TTC549 (cell line): ENCODE results near the gene KCNH3.

ENCODE experiments used
- FAIRE-seq: peaks from 2 replicates; lab custom pipeline; 2012; peaks lifted over from hg19 to GRCh38; lab: Jason Lieb, UNC

Gene KCNH3

DNA sequence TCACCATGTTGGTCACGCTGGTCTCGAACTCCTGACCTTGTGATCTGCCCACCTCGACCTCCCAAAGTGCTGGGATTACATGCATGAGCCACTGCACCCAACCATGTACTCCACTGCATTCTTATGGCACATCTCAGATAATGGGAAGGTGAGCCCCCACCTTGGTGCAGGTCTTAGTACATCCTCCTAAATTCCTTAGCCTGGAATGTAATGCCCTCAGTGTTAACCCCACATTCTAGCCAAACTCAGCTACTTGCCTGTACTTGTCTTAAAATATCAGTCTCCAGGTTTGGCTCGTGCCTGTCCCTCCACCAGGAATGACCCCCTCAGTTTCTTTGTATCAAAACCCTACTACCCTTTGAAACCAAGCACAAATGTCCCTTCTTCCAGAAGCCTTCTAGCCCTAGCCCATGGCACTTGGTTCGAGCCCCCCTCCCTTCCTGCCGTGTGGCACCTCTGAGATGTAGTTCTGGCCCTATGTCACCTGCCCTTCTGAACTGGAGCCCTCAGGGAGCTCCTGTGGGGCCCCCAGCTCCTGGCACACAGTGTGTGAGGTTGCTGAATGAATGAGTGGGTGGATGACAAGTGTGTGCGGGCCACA lies 8.4 kb downstream of the KCNH3 start:
- FAIRE-seq: no peak

DNA sequence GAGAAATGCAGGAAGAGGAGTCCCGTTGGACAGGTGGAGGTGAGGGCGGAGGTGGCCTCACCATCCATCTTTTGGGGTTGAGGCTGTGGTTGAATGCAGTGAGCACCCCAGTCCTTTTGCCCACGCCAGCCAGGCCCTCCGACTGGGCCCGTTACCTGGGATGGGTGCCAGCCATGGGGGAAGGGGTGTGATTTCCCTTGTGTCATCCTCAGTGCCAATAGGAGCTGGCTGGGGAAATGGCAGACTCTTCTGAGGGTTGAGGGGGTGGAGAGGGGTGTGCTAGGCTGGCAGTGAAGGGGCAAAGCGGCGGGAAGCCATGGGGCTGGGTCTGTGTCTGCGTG lies 9.6 kb downstream of the KCNH3 start:
- no peak for FAIRE-seq

DNA sequence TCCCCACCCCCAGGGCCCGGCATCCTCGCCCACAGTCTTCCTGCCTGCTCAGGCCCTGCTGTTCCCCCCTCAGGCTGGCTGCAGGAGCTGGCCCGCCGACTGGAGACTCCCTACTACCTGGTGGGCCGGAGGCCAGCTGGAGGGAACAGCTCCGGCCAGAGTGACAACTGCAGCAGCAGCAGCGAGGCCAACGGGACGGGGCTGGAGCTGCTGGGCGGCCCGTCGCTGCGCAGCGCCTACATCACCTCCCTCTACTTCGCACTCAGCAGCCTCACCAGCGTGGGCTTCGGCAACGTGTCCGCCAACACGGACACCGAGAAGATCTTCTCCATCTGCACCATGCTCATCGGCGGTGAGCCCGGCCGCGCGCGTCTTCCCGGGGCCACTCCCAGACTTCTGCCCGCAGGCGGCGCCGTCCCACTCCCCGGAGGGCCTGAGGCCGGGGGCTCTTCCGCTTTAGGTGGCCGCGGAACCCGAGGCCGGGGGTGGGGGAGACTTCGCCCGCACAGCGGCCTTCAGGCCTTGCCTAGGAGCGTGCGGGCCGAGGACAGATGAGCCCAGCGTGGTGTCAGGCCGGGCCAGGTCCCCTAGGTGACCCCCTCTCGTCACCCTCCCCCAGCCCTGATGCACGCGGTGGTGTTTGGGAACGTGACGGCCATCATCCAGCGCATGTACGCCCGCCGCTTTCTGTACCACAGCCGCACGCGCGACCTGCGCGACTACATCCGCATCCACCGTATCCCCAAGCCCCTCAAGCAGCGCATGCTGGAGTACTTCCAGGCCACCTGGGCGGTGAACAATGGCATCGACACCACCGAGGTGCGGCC lies 10.2 kb downstream of the KCNH3 start:
- no peak for FAIRE-seq

DNA sequence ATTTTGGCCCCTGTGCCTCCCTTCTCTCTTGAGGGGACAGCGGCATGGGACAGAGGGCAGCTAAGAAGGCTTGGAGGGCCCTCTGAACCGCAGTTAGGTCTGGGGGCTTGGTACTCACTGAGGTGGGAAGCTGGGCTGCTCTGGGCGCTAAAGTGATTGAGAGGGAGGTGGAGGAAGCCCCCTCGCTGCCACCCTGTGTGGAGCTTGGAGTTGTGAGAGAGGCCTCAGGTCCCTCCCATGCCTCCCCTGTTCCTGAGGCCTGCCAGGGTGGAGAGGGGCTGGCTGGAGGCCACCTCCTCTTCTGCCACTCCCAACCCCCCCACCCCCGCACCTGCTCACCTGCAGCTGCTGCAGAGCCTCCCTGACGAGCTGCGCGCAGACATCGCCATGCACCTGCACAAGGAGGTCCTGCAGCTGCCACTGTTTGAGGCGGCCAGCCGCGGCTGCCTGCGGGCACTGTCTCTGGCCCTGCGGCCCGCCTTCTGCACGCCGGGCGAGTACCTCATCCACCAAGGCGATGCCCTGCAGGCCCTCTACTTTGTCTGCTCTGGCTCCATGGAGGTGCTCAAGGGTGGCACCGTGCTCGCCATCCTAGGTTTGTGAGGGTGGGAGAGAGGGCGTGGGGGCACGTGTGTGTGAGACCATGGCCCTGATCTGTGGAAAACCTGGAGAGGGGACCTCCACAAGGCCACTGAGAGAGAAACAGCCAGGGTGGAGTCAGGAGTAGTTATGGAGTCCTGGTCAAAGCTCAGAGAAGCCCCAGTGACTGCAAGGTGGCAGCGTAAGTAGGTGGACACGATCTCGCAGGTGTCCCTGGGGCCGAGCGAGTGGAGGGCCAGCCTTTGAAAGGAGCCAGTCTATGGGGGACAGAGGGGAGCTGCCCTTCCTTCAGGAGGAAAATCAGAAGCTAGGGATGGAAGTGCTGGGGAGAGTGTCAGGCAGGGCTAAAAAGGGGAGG lies 11.2 kb downstream of the KCNH3 start:
- no peak for FAIRE-seq

DNA sequence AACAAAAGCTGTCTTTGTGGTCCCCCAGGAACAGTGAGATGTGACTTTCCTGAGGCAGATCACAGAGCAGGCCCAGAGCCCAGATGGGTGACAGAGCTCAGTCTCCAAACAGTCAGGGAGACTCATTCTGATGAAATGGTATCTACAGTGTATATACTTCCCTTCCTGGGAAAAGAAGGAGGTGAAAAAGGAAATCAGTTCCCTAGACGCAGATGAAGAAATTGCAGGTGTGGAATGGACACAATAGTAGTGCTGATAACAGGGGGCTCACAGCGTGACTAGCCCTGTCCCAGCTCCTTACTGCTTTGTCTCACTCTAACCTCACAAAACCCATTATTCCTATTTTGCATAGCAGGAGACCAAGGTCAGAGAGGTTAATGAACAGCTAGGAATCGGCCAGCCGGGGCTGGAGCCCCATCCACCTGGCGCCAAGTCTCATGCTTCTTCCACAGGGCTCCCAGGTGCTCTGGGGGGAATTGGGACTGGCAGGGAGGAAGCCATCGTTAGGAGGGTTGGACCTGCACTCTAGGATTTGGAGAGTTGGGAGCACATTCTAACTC lies 11.9 kb downstream of the KCNH3 start:
- no peak for FAIRE-seq

DNA sequence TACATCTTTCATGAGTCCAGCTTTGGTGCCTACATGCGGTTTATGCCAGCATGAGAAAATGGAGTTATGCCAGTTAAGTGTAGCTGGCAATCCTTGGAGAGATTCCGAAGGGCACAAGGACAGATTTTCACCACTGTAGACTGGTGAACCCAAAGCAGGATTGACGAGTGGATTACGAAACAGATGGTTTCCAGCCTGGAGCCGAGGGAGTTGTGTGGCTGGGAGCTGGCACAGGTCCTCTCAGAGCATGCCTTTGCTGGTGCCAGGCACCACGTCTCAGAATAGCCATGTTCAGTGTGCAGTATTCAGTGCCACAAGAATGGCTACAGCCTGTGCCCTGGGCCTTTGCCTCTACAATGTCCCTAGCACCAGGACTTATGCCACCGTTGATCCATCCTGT lies 13.2 kb downstream of the KCNH3 start:
- no peak for FAIRE-seq

DNA sequence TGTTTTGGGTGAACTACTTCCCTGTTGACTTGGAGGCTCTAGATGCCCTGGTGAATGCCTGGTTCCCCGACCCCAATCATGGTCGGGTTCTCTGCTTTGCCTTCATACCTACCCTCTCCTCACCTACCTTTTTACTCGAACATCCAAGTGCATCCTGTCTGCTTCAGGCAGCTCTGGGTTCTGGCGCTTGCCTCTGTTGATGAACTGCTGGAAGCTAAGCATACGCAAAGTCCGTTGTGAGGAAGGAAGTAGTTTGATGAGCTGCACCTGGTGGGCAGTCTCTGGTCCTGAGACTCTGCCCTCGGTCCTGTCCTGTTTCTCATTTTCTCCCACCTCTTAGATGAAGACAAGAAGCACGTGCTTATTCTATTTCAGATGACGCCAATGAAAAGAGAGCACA lies 13.6 kb downstream of the KCNH3 start:
- no peak for FAIRE-seq

DNA sequence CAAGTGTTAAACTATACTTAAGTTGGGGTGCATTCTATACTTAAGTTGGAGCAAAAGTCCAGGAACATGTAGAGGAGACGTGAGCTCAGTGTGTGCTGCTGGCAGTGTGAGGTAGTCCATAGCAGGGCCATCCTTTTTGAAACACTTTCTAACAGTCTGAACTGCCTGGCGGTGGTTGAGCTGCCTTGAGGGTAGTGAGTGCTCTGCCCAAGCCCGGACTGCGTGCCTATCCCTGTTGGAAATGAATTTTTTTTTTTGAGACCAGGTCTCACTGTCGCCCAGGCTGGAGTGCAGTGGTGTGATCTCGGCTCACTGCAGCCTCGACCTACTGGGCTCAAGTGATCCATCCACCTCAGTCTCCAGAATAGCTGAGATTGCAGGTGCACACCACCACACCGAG lies 14.1 kb downstream of the KCNH3 start:
- FAIRE-seq: no peak

DNA sequence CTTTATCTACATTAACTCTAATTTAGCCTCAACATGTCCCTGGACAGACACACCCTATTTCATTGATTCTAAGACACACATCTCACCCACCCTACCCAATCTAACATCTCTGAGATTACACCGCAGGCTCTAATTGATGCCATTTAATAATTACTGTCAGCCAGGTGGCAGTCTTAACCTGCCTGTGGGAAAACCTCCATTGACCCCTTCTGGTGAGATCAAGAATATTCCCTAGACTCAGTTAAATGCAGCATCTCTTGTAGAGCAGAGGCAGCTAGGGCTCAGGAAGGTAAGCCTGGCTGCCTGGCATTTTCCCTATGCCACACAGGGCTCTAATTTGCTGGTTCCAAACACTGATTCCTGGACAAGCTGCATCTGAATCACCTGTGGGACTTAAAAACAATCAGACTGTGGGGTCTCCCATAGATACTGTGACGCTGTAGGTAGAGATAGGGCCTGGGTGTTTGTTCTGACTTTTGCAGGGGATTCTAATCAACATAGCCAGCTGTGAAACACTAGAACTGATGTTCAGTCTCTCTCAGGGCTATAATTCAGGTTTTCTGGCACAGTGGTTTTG lies 14.8 kb downstream of the KCNH3 start:
- FAIRE-seq: no peak

DNA sequence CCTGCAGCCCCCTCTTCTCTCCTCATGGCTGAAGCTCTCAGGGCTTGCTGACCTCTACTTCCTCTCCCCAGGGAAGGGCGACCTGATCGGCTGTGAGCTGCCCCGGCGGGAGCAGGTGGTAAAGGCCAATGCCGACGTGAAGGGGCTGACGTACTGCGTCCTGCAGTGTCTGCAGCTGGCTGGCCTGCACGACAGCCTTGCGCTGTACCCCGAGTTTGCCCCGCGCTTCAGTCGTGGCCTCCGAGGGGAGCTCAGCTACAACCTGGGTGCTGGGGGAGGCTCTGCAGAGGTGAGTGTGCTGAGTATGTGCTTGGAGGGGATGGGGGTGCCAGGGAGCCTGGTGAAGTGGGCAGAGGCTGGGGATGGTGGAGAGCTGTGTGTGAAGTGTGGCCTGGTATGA lies 15.4 kb downstream of the KCNH3 start:
- no peak for FAIRE-seq

DNA sequence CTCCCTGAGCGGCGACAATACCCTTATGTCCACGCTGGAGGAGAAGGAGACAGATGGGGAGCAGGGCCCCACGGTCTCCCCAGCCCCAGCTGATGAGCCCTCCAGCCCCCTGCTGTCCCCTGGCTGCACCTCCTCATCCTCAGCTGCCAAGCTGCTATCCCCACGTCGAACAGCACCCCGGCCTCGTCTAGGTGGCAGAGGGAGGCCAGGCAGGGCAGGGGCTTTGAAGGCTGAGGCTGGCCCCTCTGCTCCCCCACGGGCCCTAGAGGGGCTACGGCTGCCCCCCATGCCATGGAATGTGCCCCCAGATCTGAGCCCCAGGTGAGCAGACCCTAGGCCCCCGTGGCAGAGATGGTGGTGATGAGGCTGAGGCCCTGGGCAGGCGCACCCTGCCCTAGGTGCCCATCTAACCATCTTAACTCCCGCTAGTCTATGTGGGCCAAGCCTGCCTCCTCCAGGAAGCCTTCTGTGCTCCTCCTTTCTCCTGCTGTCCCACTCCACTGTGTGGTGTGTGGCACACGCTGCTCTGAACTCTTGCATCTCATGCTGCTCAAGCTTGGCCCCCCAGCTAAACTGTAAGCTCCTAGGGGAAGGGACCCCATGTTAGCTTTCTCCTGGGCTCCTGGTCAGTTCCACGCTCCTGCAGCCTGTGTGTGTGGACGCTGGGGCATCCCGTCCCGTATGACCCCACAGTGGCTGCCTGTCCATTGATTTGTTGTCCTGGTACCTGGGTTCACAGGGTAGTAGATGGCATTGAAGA lies 17.0 kb downstream of the KCNH3 start:
- no peak for FAIRE-seq

DNA sequence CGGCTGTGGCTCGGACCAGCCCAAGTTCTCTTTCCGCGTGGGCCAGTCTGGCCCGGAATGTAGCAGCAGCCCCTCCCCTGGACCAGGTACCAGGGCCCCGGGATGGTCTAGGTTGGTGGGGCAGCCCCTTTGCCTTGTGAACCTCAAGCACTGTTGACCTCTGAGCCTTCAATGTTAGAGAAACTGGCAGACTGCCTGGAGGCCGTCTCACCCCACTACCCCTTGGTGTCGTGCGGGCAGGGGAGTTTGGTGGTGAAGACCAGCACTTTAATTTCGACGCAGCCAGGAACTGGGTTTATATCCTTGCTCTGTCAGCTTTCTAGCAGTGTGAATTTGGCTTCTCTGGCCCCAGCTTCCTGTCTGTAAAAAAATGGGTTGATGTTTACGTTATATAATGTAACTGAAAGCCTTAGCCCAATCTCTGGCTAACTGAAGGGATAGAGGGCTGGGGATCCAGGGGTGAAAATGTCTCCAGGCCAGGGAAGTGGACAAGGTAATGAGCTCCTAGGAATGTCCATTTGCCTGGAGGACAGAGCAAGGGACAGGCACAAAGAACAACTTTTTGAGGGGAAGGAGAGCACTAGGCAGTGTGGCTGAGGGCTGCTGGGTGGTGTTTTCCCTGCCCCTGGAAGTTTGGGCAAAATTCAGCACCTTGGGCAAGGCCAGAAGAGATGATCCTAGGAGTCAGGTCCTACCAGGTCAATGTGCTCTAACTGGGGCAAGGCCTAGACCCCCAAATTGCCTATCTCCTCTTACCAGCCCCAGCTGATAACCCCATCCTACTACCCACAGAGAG lies 17.8 kb downstream of the KCNH3 start:
- FAIRE-seq: no peak

DNA sequence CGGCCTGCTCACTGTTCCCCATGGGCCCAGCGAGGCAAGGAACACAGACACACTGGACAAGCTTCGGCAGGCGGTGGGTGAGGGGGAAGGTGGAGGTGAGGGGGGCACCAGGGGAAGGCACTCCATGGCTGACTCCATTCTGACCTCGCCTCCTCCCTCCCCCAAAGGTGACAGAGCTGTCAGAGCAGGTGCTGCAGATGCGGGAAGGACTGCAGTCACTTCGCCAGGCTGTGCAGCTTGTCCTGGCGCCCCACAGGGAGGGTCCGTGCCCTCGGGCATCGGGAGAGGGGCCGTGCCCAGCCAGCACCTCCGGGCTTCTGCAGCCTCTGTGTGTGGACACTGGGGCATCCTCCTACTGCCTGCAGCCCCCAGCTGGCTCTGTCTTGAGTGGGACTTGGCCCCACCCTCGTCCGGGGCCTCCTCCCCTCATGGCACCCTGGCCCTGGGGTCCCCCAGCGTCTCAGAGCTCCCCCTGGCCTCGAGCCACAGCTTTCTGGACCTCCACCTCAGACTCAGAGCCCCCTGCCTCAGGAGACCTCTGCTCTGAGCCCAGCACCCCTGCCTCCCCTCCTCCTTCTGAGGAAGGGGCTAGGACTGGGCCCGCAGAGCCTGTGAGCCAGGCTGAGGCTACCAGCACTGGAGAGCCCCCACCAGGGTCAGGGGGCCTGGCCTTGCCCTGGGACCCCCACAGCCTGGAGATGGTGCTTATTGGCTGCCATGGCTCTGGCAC lies 18.5 kb downstream of the KCNH3 start:
- FAIRE-seq: no peak

DNA sequence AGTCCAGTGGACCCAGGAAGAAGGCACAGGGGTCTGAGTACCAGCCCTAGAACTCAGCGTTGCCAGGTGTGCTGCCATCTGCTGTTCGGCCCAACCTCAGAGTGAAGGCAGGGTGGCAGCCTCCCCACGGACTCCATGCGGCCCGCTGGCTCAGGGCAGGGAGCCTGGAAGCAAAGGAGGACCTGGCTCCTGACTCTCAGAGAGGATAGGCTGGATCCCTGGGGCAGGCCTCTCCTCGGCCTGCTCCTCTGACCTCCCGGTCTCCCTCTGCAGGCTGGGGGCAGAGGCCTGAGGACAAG lies 19.0 kb downstream of the KCNH3 start:
- FAIRE-seq: no peak

DNA sequence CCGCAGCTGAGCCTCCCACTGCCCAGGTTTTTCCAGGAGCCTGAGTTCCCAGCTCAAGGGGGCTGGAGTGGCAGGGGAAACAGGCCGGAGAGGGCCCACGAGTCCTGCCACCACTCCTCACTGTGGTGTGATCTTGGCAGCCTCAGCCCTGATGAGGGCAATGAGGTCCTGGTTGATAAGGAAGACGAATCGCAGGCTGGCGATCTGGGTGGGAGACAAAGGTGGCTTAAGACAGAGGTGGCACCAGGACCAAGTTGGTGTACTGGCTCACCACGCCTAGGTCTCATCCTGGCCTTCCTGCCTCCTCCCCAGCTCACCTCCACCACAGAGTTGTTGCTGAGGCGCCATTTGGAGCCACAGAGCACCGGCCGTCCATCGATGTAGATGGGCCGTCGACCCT lies 19.7 kb downstream of the KCNH3 start:
- FAIRE-seq: no peak

DNA sequence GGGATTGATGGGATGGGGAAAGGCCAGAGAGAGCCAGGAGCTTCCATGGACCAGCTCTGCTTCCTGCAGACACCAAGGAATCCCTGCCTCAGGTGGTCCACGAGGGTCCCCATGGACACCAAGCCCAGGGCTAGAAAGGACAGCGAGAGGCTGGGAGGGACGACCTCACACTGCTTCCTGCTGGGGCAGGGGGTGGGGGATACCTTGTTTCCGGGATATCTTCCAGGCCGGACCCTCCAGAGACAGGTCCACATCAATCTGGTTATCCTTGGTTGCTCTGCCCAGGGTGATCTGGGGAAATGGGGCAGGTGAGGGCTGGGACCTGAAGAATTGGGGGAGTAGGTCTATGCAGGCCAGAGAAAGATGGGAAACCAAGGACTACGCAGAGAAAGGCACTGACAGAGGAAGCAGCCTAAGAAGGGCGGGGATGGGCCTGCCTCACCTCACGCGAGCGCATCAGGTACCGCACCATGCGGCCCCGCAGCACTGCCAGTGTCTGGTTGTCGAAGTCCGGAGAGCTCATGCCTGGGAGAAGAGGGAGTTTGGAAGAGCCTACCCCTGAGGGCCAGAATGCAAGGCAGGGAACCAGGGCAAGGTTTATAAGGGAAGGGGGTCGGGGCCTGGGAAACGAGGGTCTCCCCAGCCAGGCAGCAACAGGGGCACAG lies 20.3 kb downstream of the KCNH3 start:
- no peak for FAIRE-seq

DNA sequence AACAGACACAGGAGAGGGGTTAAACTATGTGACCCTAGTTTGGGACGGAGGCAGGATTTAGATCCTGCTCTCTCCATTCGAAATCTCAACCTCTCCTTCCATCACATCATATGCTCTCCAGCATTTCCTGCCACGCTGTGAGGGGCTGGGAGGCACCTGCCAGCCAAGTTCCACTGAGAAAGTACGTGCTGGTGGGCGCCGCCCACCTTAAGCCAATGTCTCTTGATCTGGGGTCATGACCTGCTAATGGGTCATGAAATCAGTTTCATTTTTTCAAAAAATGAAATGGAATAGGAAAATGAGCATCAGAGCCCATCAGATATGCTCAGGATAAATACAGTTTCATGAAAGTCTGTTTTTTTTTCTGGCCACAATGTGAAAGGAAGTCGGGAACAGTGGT lies 21.9 kb downstream of the KCNH3 start:
- FAIRE-seq: no peak

DNA sequence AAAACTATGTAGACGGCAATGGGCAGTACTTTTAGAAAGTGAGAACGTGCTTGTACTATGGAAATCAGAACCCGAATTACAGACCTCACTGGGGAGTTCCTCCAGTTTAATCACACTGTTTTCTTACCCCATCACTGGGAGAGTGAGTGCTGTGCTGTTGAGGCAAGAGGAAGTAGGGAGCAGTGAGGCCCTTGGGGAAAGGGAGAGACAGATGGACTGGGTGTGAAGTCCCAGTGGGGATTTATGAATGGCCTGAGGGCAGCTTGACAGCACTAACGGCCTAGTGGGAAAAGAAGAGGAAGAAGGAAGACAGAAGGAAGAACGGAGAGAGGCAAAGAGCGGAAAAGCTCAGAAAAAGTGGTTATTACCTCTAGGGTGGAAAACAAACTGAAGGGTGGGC lies 23.4 kb downstream of the KCNH3 start:
- no peak for FAIRE-seq

DNA sequence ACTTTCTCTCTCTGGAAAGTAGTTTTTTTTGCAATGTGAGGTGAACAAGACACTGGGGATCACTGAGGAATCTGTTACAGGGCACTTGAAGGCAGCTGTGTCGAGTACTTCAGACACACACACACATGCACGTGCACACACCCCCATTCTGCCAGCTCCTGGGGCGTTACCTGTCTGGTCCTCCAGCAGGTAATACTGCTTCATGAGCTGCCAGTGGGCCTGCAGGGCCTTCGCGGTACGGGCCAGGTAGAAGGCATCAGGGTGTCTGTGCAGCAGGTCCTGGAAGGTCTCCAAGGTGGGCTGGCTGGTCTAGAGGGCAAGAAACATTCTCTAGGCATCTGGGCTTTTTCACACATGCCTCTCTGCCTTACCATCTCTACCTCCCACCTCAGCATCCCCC lies 24.0 kb downstream of the KCNH3 start:
- no peak for FAIRE-seq
